Fibroblast of the aortic adventitia (primary cell): ENCODE measurements around the gene FSIP1. TPM values are rescaled to one million over a fixed set of nuclear protein-coding genes. Genes with fewer than 3 reads are reported as not detected.

ENCODE experiments used
- DNase-seq: peaks from one replicate; pipeline ENCODE4 v3.0.0-alpha.2; 2010; ENCODE audit warnings: low read depth
- H3K4me3 ChIP-seq: 2 replicates; pipeline ENCODE4 v1.5.1; 2011; ENCODE audit warnings: low read depth, mild to moderate bottlenecking, control low read depth, low read length, moderate library complexity
- total RNA-seq: library from RNA; depleted of rRNA; stranded (reverse); fragments of >200 nt; gene quantifications from 2 replicates; pipeline ENCODE4 v1.2.3, GENCODE V29; 2012; ENCODE audit warnings: low replicate concordance
- TF ChIP-seq, protein P1 (sequence below): IDR thresholded peaks from 2 replicates; pipeline ENCODE4 v1.5.1; 2011; ENCODE audit warnings: mild to moderate bottlenecking, low read length, control low read depth, inconsistent platforms; ENCODE audit not compliant: insufficient read depth

The FSIP1 gene
- total RNA-seq, 1 donor = 4.2 TPM

DNA sequence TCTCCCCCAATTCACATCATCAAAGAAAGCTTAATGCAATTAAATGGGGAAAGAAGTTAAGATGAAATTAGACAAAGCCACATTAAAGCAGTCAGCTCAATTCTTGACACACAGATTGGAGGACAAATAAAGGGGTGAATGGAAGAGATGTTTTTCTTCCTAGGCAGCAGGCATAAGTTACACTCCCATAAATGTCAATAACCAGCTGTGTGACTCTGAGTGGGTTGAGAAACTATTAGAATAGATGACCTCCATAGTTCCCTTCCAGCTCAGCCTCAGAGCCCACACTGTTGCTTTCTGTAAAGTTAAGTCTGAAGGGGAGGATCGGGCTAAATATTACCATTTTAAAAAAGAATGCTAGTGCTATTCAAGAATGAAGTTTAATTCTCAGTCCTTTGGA is 130.8 kb downstream of the FSIP1 start:
- no peak overlapping the region for H3K4me3 ChIP-seq
- DNase-seq = no peak
- TF ChIP-seq, protein P1, sequence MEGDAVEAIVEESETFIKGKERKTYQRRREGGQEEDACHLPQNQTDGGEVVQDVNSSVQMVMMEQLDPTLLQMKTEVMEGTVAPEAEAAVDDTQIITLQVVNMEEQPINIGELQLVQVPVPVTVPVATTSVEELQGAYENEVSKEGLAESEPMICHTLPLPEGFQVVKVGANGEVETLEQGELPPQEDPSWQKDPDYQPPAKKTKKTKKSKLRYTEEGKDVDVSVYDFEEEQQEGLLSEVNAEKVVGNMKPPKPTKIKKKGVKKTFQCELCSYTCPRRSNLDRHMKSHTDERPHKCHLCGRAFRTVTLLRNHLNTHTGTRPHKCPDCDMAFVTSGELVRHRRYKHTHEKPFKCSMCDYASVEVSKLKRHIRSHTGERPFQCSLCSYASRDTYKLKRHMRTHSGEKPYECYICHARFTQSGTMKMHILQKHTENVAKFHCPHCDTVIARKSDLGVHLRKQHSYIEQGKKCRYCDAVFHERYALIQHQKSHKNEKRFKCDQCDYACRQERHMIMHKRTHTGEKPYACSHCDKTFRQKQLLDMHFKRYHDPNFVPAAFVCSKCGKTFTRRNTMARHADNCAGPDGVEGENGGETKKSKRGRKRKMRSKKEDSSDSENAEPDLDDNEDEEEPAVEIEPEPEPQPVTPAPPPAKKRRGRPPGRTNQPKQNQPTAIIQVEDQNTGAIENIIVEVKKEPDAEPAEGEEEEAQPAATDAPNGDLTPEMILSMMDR = no peak

DNA sequence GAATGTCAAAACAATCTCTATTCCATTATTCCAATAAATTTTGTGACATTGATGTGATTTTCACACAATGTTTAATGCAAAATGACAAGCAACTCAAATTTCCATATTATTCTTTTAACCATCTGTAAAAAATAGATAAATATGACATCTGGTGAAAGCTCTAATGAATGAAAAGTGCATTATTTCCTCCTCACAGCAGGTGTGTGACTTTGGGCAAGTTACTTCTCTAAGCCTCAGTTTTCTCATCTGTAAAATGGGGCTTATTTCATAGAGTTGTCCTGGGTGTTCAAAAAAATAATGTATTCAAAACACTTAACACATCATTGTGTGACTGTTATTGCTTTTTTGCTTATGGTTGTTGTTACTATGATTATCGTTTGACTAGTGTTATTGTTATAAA is 131.3 kb downstream of the FSIP1 start:
- TF ChIP-seq, protein P1 = no peak
- no peak for DNase-seq
- H3K4me3 ChIP-seq = no peak overlapping the region

DNA sequence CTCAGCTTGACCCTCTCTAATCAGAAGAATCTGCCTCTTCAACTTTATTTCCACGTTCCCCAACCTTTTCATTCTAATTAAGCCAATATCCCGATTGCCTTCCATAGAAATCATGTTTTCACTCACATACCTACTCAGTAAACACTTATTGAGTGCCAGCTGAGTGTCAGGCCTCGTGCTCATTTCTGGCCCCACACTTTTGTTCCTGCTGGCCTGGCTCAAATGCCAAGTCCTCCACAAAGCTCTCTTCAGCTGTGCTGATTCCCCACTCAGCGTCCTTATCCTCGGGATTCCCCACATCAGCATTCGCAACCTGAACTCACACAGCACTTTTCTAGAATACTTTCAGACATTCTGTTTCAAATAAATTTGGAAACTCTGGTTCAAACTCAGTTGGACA is 132.9 kb downstream of the FSIP1 start:
- TF ChIP-seq, protein P1 = no peak

DNA sequence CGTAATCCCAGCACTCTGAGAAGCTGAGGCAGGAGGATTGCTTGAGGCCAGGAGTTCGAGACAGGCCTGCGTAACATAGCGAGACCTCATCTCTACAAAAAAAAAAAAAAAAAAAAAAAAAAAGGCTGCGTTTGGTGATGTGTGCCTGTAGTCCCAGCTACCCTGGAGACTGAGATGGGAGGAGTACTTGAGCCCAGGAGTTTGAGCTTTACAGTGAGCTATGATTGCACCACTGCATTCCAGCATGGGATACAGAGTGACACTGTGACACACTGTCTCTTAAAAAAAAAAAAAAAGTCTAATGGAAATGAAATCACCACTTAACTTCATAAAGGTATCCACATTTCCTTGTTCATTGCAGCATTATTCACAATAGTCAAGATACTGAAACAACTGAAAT is 136.2 kb downstream of the FSIP1 start:
- TF ChIP-seq, protein P1 = no peak
- no peak overlapping the region for H3K4me3 ChIP-seq
- DNase-seq = no peak

More for the DNA sequence above, 132.9 kb downstream of the FSIP1 start:
- no peak for DNase-seq
- H3K4me3 ChIP-seq = no peak overlapping the region

DNA sequence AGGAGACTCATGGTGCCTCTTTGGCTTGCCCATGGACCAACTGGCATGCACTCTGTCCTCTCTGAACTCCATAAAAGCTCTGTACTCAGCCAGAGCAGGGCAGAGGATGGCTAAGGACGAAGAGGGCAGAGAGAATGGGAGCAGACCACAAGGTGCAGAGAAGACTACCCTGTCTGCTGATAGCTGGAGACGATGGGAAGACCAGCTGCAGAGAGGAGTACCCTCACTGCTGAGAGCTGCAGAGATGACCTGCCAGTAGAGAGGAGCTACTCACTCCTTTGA is 136.7 kb downstream of the FSIP1 start:
- TF ChIP-seq, protein P1 = no peak

DNA sequence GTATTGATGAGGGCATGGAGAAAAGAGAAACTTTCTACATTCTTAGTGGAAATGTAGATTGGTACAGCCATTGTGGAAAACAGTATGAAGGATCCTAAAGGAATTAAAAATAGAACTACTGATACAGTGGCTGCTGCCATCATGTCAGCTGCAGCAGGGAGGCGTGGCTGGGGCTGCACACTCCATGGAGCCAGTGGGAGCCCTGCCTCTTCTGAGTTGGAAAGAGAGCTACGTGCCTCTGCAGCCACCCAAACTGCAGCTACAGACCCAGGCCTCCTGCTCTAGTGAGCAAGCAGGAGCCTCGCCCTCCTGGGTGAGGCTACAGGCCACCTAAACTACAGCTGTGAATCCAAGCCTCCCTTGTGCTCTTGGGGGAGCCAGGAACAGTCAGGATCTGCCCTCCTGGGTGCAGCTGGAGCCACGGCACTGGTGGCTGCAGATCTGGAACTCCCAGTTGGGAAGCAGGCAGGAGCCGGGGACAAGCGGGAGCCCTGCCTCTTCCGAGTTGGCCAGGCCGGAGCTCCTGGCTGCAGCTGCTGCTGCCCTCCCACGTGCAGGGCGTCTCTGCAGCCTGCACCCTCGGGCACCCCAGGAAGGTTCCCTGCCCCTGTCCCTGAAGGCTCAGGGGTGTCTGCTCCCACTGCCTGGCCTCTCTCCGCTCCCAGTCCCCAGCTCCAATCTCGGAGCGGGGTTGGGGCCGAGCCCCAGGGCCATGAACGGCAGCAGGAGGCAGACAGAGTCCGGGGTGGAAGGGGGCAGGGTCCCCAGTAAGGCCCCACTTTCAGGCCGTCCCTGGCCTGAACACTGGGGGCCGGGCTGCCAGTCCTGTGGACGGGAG is 137.3 kb downstream of the FSIP1 start:
- no peak for DNase-seq
- TF ChIP-seq, protein P1 = no peak
- H3K4me3 ChIP-seq = no peak overlapping the region

More for the DNA sequence above, 136.7 kb downstream of the FSIP1 start:
- no peak overlapping the region for H3K4me3 ChIP-seq
- no peak for DNase-seq

DNA sequence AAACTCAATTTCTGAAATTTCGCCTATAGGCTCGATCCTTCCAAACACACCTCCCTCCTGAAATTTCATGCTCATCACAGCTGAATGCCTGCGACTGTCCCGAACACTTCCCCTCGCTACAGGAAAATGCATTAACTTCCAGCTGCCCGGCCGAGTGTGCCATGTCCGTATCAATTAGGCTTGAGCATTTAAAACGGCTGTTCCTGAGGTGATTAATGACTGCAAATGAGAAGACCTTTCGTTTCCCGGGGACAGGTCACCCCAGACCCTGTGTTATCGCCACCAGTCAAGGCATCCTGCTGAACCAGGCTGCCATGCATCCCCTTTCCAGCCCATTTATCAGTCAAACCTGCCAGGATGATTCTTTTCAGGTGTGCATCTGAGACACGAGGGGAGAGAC is 138.5 kb downstream of the FSIP1 start:
- no peak for DNase-seq
- TF ChIP-seq, protein P1 = no peak
- no peak overlapping the region for H3K4me3 ChIP-seq
